AG09309 (cell line): ENCODE data around the gene NFE2L1.

Experiments
- DNase-seq: peaks from one replicate; pipeline ENCODE4 v3.0.0-alpha.2; 2010; ENCODE audit warnings: low read depth
- H3K4me3 ChIP-seq: 2 replicates; pipeline ENCODE4 v1.5.1; 2011; ENCODE audit warnings: mild to moderate bottlenecking, low read depth, low read length, moderate library complexity; ENCODE audit not compliant: control insufficient read depth
- TF ChIP-seq, protein P1 (sequence below): IDR thresholded peaks from 2 replicates; pipeline ENCODE4 v1.5.1; 2011; ENCODE audit warnings: mild to moderate bottlenecking, low read depth, low read length, inconsistent platforms; ENCODE audit not compliant: insufficient read depth, control insufficient read depth; ENCODE audit errors: missing control alignments

The NFE2L1 gene

GRCh38 chr17:48051283-48051682 is 3.1 kb downstream of the NFE2L1 start:
- H3K4me3 ChIP-seq, result peak overlapping the region; percentile 27
- TF ChIP-seq, protein P1, sequence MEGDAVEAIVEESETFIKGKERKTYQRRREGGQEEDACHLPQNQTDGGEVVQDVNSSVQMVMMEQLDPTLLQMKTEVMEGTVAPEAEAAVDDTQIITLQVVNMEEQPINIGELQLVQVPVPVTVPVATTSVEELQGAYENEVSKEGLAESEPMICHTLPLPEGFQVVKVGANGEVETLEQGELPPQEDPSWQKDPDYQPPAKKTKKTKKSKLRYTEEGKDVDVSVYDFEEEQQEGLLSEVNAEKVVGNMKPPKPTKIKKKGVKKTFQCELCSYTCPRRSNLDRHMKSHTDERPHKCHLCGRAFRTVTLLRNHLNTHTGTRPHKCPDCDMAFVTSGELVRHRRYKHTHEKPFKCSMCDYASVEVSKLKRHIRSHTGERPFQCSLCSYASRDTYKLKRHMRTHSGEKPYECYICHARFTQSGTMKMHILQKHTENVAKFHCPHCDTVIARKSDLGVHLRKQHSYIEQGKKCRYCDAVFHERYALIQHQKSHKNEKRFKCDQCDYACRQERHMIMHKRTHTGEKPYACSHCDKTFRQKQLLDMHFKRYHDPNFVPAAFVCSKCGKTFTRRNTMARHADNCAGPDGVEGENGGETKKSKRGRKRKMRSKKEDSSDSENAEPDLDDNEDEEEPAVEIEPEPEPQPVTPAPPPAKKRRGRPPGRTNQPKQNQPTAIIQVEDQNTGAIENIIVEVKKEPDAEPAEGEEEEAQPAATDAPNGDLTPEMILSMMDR, result no peak

GRCh38 chr17:48051706-48052486 is 3.7 kb downstream of the NFE2L1 start:
- peak; percentile 57 for DNase-seq
- TF ChIP-seq, protein P1, result peak; percentile 33
- peak overlapping the region; percentile 27 for H3K4me3 ChIP-seq

More at GRCh38 chr17:48051283-48051682, 3.1 kb downstream of the NFE2L1 start:
- DNase-seq, result no peak

GRCh38 chr17:48052956-48053757 is 5.0 kb downstream of the NFE2L1 start:
- TF ChIP-seq, protein P1, result no peak
- H3K4me3 ChIP-seq, result peak overlapping the region; percentile 14
- no peak for DNase-seq

- TF ChIP-seq, protein P1, result no peak
- no peak for DNase-seq
- H3K4me3 ChIP-seq, result peak overlapping the region; percentile 38; the same call in 1 of the 2 replicates
Observed at GRCh38 chr17:48053758-48054237, 5.6 kb downstream of the NFE2L1 start.

GRCh38 chr17:48054238-48055185 is 6.4 kb downstream of the NFE2L1 start:
- no peak for DNase-seq
- TF ChIP-seq, protein P1, result no peak
- peak overlapping the region; percentile 38 for H3K4me3 ChIP-seq
